WTC11 (cell line): Measurements from ENCODE around the gene PRUNE2. TPM values are rescaled to one million over a fixed set of nuclear protein-coding genes. Genes with fewer than 3 reads are reported as not detected.

ENCODE experiments used
- ATAC-seq: fragments of 200-7000 bp; cut with Tn5 transposase; 2 replicates; pipeline ENCODE4 v1.10.0; 2021; ENCODE audit warnings: mild to moderate bottlenecking, moderate library complexity
- CTCF ChIA-PET: fragments of 300-600 bp; sonication (Branson Sonifier 250); formaldehyde crosslinking; loops from one replicate; lab custom pipeline; 2021; ENCODE audit warnings: antibody characterized with exemption; lab: Charles Lee
- POLR2A ChIA-PET: fragments of 350-600 bp; sonication (Branson Sonifier 250); formaldehyde crosslinking; loops from one replicate; lab custom pipeline; 2021; ENCODE audit warnings: antibody characterized with exemption; lab: Charles Lee
- DNase-seq: peaks from one replicate; pipeline ENCODE4 v3.0.0; 2021; ENCODE audit warnings: low spot score
- H3K27ac Mint-ChIP-seq: 2 replicates; pipeline ENCODE4 v1.8.0; 2021; ENCODE audit warnings: mixed read lengths
- H3K27me3 Mint-ChIP-seq: 2 replicates; pipeline ENCODE4 v1.8.0; 2021; ENCODE audit warnings: low read depth, mild to moderate bottlenecking, moderate library complexity, mixed read lengths
- H3K36me3 Mint-ChIP-seq: 2 replicates; pipeline ENCODE4 v1.8.0; 2021; ENCODE audit warnings: mixed read lengths
- H3K4me1 Mint-ChIP-seq: 2 replicates; pipeline ENCODE4 v1.8.0; 2022; ENCODE audit warnings: mixed read lengths
- H3K4me3 Mint-ChIP-seq: 2 replicates; pipeline ENCODE4 v1.8.0; 2021; ENCODE audit warnings: mild to moderate bottlenecking, moderate library complexity, mixed read lengths
- H3K9me3 Mint-ChIP-seq: 2 replicates; pipeline ENCODE4 v1.8.0; 2021; ENCODE audit warnings: mixed read lengths
- ATF2 ChIP-seq: sonication (generic); formaldehyde crosslinking; IDR thresholded peaks from 2 replicates; pipeline ENCODE4 v1.8.1; 2022; ENCODE audit warnings: low read depth, missing genetic modification reagents, borderline replicate concordance
- E2F4 ChIP-seq: sonication (generic); formaldehyde crosslinking; IDR thresholded peaks from 2 replicates; pipeline ENCODE4 v1.8.1; 2022; ENCODE audit warnings: low read depth, mild to moderate bottlenecking, moderate library complexity, missing genetic modification reagents, borderline replicate concordance
- FOXP4 ChIP-seq: sonication (generic); formaldehyde crosslinking; IDR thresholded peaks from 2 replicates; pipeline ENCODE4 v1.8.0; 2022; ENCODE audit warnings: mild to moderate bottlenecking, missing genetic modification reagents
- GRHL2 ChIP-seq: fragments of 250-450 bp; sonication (Bioruptor Pico); IDR thresholded peaks from 2 replicates; pipeline ENCODE4 v1.8.0; 2022; ENCODE audit warnings: mild to moderate bottlenecking, moderate library complexity; ENCODE audit not compliant: insufficient replicate concordance, severe bottlenecking
- MYBL2 ChIP-seq: sonication (generic); formaldehyde crosslinking; IDR thresholded peaks from 2 replicates; pipeline ENCODE4 v1.8.1; 2023; ENCODE audit warnings: mild to moderate bottlenecking, moderate library complexity, missing genetic modification reagents
- SMAD3 ChIP-seq: sonication (generic); formaldehyde crosslinking; IDR thresholded peaks from 2 replicates; pipeline ENCODE4 v1.8.0; 2022; ENCODE audit warnings: missing genetic modification reagents, mild to moderate bottlenecking, borderline replicate concordance
- SOX15 ChIP-seq: fragments of 250-450 bp; sonication (Bioruptor Pico); IDR thresholded peaks from 2 replicates; pipeline ENCODE4 v1.9.0; 2021; ENCODE audit warnings: mild to moderate bottlenecking
- SP1 ChIP-seq: sonication (generic); formaldehyde crosslinking; conservative IDR thresholded peaks from 2 replicates; pipeline ENCODE4 v1.8.1; 2022; ENCODE audit warnings: missing genetic modification reagents
- TCF7 ChIP-seq: sonication (generic); formaldehyde crosslinking; IDR thresholded peaks from 2 replicates; pipeline ENCODE4 v1.8.0; 2022; ENCODE audit warnings: mild to moderate bottlenecking, low read depth, missing genetic modification reagents, moderate library complexity
- USF1 ChIP-seq: sonication (generic); formaldehyde crosslinking; IDR thresholded peaks from 2 replicates; pipeline ENCODE4 v1.8.0; 2022; ENCODE audit warnings: mild to moderate bottlenecking, missing genetic modification reagents
- ZBTB21 ChIP-seq: sonication (generic); formaldehyde crosslinking; IDR thresholded peaks from 2 replicates; pipeline ENCODE4 v1.8.1; 2023; ENCODE audit warnings: mild to moderate bottlenecking, missing genetic modification reagents, borderline replicate concordance
- ZBTB43 ChIP-seq: sonication (generic); formaldehyde crosslinking; IDR thresholded peaks from 2 replicates; pipeline ENCODE4 v1.8.1; 2023; ENCODE audit warnings: mild to moderate bottlenecking, missing genetic modification reagents
- ZNF138 ChIP-seq: sonication (generic); formaldehyde crosslinking; conservative IDR thresholded peaks from 2 replicates; pipeline ENCODE4 v1.8.1; 2022; ENCODE audit warnings: mild to moderate bottlenecking, moderate library complexity, missing genetic modification reagents
- ZNF263 ChIP-seq: sonication (generic); formaldehyde crosslinking; IDR thresholded peaks from 2 replicates; pipeline ENCODE4 v1.8.1; 2022; ENCODE audit warnings: low read depth, mild to moderate bottlenecking, moderate library complexity, missing genetic modification reagents
- ZNF317 ChIP-seq: sonication (generic); formaldehyde crosslinking; IDR thresholded peaks from 2 replicates; pipeline ENCODE4 v1.8.1; 2023; ENCODE audit warnings: low read depth, mild to moderate bottlenecking, moderate library complexity, missing genetic modification reagents, borderline replicate concordance
- ZNF512 ChIP-seq: sonication (generic); formaldehyde crosslinking; IDR thresholded peaks from 2 replicates; pipeline ENCODE4 v1.8.1; 2022; ENCODE audit warnings: missing genetic modification reagents, borderline replicate concordance
- ZNF532 ChIP-seq: fragments of 250-450 bp; sonication (Bioruptor Pico); IDR thresholded peaks from 2 replicates; pipeline ENCODE4 v1.9.0; 2021; ENCODE audit warnings: mild to moderate bottlenecking, borderline replicate concordance
- total RNA-seq: library from RNA; stranded (reverse); gene quantifications from 3 replicates; pipeline ENCODE4 v1.2.3, GENCODE V29; 2021

Gene PRUNE2
- total RNA-seq, 1 experiment from 2014 or later, result 13.1 TPM

GRCh38 chr9:76585487-76586389, 320.2 kb downstream of the PRUNE2 start (continued):
- TF ChIP-seq GRHL2 (no peak), ATF2 (CRISPR knock-in tag) (no peak), ZBTB21 (CRISPR knock-in tag) (no peak), SP1 (no peak), ZNF317 (no peak), FOXP4 (CRISPR knock-in tag) (no peak)

- Mint-ChIP-seq H3K9me3 (no peaks in the 10 kb centered on the region), H3K36me3 (no peaks in the 10 kb centered on the region), H3K27ac (no peak overlapping the region), H3K27me3 (no peaks in the 10 kb centered on the region), H3K4me1 (peaks cover 15% of the 10 kb centered on the region), H3K4me3 (no peak overlapping the region)
- POLR2A ChIA-PET, result no interaction called here
- ATAC-seq (no peak), DNase-seq (no peak)
- TF ChIP-seq MYBL2 (CRISPR knock-in tag), result no peak
- TF ChIP-seq ZNF138 (CRISPR knock-in tag), result no peak
- TF ChIP-seq ZNF532, result no peak
- no peak for TF ChIP-seq ZBTB43
- no peak for TF ChIP-seq TCF7 (CRISPR knock-in tag)
- TF ChIP-seq ATF2 (CRISPR knock-in tag), result no peak
- no peak for TF ChIP-seq ZNF263 (CRISPR knock-in tag)
- no peak for TF ChIP-seq FOXP4 (CRISPR knock-in tag)
- no peak for TF ChIP-seq SMAD3 (CRISPR knock-in tag)
- no peak for TF ChIP-seq USF1 (CRISPR knock-in tag)
- no peak for TF ChIP-seq ZNF512 (CRISPR knock-in tag)
- TF ChIP-seq SOX15 (CRISPR knock-in tag), result no peak
- no peak for TF ChIP-seq E2F4 (CRISPR knock-in tag)
- CTCF ChIA-PET, result no interaction called here
Measured at GRCh38 chr9:76583256-76583655, 322.7 kb downstream of the PRUNE2 start.
